Astrocyte of the cerebellum (primary cell): ENCODE measurements around the gene ENPP6.

Experiments used
- DNase-seq: peaks from one replicate; pipeline ENCODE4 v3.0.0-alpha.2; 2011; ENCODE audit warnings: low read depth
- H3K4me3 ChIP-seq: 2 replicates; pipeline ENCODE4 v1.5.1; 2011; ENCODE audit warnings: mild to moderate bottlenecking, low read depth, low read length, moderate library complexity
- in situ Hi-C: cut with HindIII; loops from 2 replicates; pipeline ENCODE4 v1.10.0; 2017; ENCODE audit warnings: low sequenced_read_pairs
- TF ChIP-seq, protein P1 (sequence below): IDR thresholded peaks from 2 replicates; pipeline ENCODE4 v1.5.1; 2012; ENCODE audit warnings: low read length, low read depth, moderate library complexity, mild to moderate bottlenecking; ENCODE audit errors: missing control alignments

ENPP6 gene

GRCh38 chr4:184099000-184099399 is 118.7 kb downstream of the ENPP6 start:
- TF ChIP-seq, protein P1, sequence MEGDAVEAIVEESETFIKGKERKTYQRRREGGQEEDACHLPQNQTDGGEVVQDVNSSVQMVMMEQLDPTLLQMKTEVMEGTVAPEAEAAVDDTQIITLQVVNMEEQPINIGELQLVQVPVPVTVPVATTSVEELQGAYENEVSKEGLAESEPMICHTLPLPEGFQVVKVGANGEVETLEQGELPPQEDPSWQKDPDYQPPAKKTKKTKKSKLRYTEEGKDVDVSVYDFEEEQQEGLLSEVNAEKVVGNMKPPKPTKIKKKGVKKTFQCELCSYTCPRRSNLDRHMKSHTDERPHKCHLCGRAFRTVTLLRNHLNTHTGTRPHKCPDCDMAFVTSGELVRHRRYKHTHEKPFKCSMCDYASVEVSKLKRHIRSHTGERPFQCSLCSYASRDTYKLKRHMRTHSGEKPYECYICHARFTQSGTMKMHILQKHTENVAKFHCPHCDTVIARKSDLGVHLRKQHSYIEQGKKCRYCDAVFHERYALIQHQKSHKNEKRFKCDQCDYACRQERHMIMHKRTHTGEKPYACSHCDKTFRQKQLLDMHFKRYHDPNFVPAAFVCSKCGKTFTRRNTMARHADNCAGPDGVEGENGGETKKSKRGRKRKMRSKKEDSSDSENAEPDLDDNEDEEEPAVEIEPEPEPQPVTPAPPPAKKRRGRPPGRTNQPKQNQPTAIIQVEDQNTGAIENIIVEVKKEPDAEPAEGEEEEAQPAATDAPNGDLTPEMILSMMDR, result no peak
- in situ Hi-C loops, result no loop called here
- no peak for DNase-seq
- H3K4me3 ChIP-seq, result no peak overlapping the region

DNA sequence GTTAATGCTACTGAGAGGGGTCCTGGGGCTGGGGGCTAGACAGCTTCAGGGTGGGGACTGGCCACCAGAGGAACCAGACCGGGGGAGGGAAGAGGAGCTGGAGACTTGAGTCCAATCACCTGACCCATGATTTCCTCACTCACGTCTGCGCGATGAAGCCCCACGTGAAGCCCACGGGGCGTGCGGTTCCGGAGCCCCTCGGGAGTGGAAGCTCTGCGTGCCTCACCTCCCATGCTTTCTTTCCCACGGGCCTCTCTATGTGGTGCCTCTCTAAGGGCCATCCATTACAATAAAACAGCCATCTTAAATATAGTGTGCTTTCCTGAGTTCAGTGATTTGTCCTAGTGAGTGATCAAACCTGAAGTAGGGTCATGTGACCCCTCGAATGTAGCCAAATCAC is 119.9 kb downstream of the ENPP6 start:
- no peak overlapping the region for H3K4me3 ChIP-seq
- no peak for DNase-seq
- in situ Hi-C loops, result no loop called here
- TF ChIP-seq, protein P1, result no peak

- in situ Hi-C loops, result no loop called here
- no peak overlapping the region for H3K4me3 ChIP-seq
- TF ChIP-seq, protein P1, result no peak
- no peak for DNase-seq
Observed at GRCh38 chr4:184097241-184097605, 120.5 kb downstream of the ENPP6 start.

GRCh38 chr4:184096561-184097240 is 121.0 kb downstream of the ENPP6 start:
- H3K4me3 ChIP-seq, result no peak overlapping the region
- TF ChIP-seq, protein P1, result no peak
- DNase-seq, result peak; percentile 13
- in situ Hi-C loops, result no loop called here

DNA sequence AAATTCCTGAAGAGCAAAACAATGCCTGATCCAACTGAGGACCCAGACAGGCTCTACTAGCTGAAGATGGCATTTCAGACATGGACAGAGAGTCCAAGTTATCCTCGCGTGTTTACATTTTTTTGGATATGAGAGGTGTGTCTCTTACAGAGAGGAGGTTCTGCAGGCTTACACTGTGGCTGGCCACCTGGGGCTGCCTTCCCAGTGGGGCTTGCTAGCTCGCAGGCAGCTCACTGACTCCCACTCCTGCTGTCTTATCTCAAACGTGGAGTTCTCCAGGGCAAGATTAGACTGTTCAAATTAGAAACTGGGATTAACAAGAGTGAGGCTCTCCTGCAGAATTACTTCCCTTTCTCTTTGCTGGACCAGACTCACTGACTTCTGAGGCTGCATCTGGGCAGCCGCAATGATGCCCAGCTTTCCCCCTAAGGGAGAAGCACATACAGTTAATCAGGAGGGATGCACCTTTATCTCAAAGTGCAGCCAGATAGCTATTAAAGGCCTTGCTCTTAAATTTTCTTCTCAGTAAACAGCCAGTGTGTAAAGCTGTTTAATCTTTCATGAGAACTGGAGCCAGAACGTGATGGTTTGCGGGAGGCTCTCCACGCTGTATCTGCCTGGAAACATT is 123.0 kb downstream of the ENPP6 start:
- TF ChIP-seq, protein P1, result no peak
- no peak for DNase-seq
- H3K4me3 ChIP-seq, result no peak overlapping the region
- in situ Hi-C loops, result no loop called here

- TF ChIP-seq, protein P1, result no peak
Observed at GRCh38 chr4:184091986-184092385, 125.7 kb downstream of the ENPP6 start.

More at GRCh38 chr4:184091986-184092385, 125.7 kb downstream of the ENPP6 start:
- no peak overlapping the region for H3K4me3 ChIP-seq
- in situ Hi-C loops, result no loop called here
- DNase-seq, result no peak
